ENCODE results near the gene PDGFD. TPM values are rescaled to one million over a fixed set of nuclear protein-coding genes. Genes with fewer than 3 reads are reported as not detected.

Gene PDGFD
- total RNA-seq, 1 donor from 2014 or later = 2.2 TPM

DNA sequence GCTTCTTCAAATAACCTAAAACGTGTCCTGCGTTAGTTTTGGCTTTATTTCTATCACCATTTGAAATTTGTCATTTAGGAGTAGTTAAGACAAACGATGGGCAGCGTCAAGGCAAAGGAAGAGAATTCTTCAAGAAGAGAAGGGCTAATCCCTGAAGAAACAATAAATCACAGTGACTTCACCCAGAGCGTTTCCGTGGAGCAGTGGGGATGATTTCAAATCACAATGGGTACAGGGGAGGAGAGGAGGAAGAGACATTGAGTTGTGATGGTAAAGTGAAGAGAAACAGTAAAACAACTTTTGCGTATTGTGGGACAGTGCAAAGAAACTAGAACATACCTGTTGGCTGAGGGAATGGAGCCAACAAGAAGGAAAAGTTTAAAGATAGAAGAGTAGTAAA lies 9.7 kb downstream of the PDGFD start:
- H3K27me3 Mint-ChIP-seq (ENCODE audit: unreplicated experiment) = peaks cover 5% of the 10 kb centered on the region
- no peaks in the 10 kb centered on the region for H3K36me3 Mint-ChIP-seq (ENCODE audit: unreplicated experiment)
- H3K9me3 Mint-ChIP-seq (ENCODE audit: unreplicated experiment) = no peaks in the 10 kb centered on the region
- DNase-seq (ENCODE audit: extremely low spot score, unreplicated experiment) = no peak
- H3K27ac Mint-ChIP-seq (ENCODE audit: unreplicated experiment) = no peak overlapping the region
- TF ChIP-seq, protein P1, sequence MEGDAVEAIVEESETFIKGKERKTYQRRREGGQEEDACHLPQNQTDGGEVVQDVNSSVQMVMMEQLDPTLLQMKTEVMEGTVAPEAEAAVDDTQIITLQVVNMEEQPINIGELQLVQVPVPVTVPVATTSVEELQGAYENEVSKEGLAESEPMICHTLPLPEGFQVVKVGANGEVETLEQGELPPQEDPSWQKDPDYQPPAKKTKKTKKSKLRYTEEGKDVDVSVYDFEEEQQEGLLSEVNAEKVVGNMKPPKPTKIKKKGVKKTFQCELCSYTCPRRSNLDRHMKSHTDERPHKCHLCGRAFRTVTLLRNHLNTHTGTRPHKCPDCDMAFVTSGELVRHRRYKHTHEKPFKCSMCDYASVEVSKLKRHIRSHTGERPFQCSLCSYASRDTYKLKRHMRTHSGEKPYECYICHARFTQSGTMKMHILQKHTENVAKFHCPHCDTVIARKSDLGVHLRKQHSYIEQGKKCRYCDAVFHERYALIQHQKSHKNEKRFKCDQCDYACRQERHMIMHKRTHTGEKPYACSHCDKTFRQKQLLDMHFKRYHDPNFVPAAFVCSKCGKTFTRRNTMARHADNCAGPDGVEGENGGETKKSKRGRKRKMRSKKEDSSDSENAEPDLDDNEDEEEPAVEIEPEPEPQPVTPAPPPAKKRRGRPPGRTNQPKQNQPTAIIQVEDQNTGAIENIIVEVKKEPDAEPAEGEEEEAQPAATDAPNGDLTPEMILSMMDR (IDR thresholded peaks at IDR 0.05) = no peak
- H3K4me3 Mint-ChIP-seq (ENCODE audit: unreplicated experiment) = no peak overlapping the region
- H3K4me1 Mint-ChIP-seq (ENCODE audit: unreplicated experiment) = no peaks in the 10 kb centered on the region

- H3K36me3 Mint-ChIP-seq (ENCODE audit: unreplicated experiment) = no peaks in the 10 kb centered on the region
- no peak overlapping the region for H3K27ac Mint-ChIP-seq (ENCODE audit: unreplicated experiment)
- H3K27me3 Mint-ChIP-seq (ENCODE audit: unreplicated experiment) = peaks cover 5% of the 10 kb centered on the region
- H3K4me1 Mint-ChIP-seq (ENCODE audit: unreplicated experiment) = peaks cover 10% of the 10 kb centered on the region
- TF ChIP-seq, protein P1 (IDR thresholded peaks at IDR 0.05) = no peak
- no peaks in the 10 kb centered on the region for H3K9me3 Mint-ChIP-seq (ENCODE audit: unreplicated experiment)
- no peak for DNase-seq (ENCODE audit: extremely low spot score, unreplicated experiment)
- H3K4me3 Mint-ChIP-seq (ENCODE audit: unreplicated experiment) = no peak overlapping the region
These were observed 10.9 kb downstream of the PDGFD start for GRCh38 chr11:104152941-104153505.

- DNase-seq (ENCODE audit: extremely low spot score, unreplicated experiment) = no peak
- no peak overlapping the region for H3K27ac Mint-ChIP-seq (ENCODE audit: unreplicated experiment)
- no peaks in the 10 kb centered on the region for H3K36me3 Mint-ChIP-seq (ENCODE audit: unreplicated experiment)
- no peak overlapping the region for H3K4me3 Mint-ChIP-seq (ENCODE audit: unreplicated experiment)
- H3K4me1 Mint-ChIP-seq (ENCODE audit: unreplicated experiment) = peaks cover 14% of the 10 kb centered on the region
- TF ChIP-seq, protein P1 (IDR thresholded peaks at IDR 0.05) = peak; percentile 63
- H3K27me3 Mint-ChIP-seq (ENCODE audit: unreplicated experiment) = peaks cover 5% of the 10 kb centered on the region
- H3K9me3 Mint-ChIP-seq (ENCODE audit: unreplicated experiment) = no peaks in the 10 kb centered on the region
These were observed 12.3 kb downstream of the PDGFD start for GRCh38 chr11:104151404-104152204.

DNA sequence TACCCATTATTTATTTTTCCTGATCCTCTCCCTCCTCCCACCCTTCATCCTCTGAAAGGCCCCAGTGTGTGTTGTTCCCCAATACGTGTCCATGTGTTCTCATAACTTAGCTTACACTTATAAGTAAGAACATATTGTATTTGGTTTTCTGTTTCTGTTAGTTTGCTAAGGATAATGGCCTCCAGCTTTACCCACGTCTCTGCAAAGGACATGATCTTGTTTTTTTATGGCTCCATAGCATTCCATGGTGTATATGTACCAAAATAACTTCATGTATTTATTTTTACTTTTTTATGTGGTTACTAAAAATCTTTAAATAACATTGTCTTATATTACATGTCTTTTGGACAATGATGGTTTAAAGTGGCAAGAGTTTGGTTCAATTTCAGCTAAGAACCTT lies 15.2 kb downstream of the PDGFD start:
- Mint-ChIP-seq H3K4me1 (ENCODE audit: unreplicated experiment) (peaks cover 15% of the 10 kb centered on the region), H3K4me3 (ENCODE audit: unreplicated experiment) (no peak overlapping the region), H3K27ac (ENCODE audit: unreplicated experiment) (peak overlapping the region; percentile 64), H3K27me3 (ENCODE audit: unreplicated experiment) (peaks cover 5% of the 10 kb centered on the region), H3K36me3 (ENCODE audit: unreplicated experiment) (no peaks in the 10 kb centered on the region), H3K9me3 (ENCODE audit: unreplicated experiment) (no peaks in the 10 kb centered on the region)
- TF ChIP-seq, protein P1 (IDR thresholded peaks at IDR 0.05) = no peak
- no peak for DNase-seq (ENCODE audit: extremely low spot score, unreplicated experiment)

- H3K9me3 Mint-ChIP-seq (ENCODE audit: unreplicated experiment) = no peaks in the 10 kb centered on the region
- TF ChIP-seq, protein P1 (IDR thresholded peaks at IDR 0.05) = no peak
- DNase-seq (ENCODE audit: extremely low spot score, unreplicated experiment) = no peak
- H3K27ac Mint-ChIP-seq (ENCODE audit: unreplicated experiment) = no peak overlapping the region
- no peaks in the 10 kb centered on the region for H3K36me3 Mint-ChIP-seq (ENCODE audit: unreplicated experiment)
- H3K27me3 Mint-ChIP-seq (ENCODE audit: unreplicated experiment) = peaks cover 2% of the 10 kb centered on the region
- peaks cover 15% of the 10 kb centered on the region for H3K4me1 Mint-ChIP-seq (ENCODE audit: unreplicated experiment)
- H3K4me3 Mint-ChIP-seq (ENCODE audit: unreplicated experiment) = no peak overlapping the region
These were observed 15.9 kb downstream of the PDGFD start for GRCh38 chr11:104148074-104148473.

All from osteocyte (in vitro differentiated cells).